Activated CD4-positive, CD25-positive, alpha-beta regulatory T cell treated with anti-CD3 and anti-CD28 coated beads, Interleukin-2, amount 50 U/mL, for 24 hours (primary cell): Measurements from ENCODE around the gene TIMM29.
A peak's percentile ranks its signal among the peaks of the same experiment; 100 is the strongest.
"Not testable (repeated sequence)": the region's sequence is repeated elsewhere in the genome, so short reads cannot be mapped to it uniquely, and the experiment has no call there.

Experiments
- ATAC-seq, 2 donors: fragments of 150-1000 bp; cut with Tn5 transposase; one replicate each; pipeline ENCODE4 v1.10.0; 2021; ENCODE audit warnings: mild to moderate bottlenecking in 1 of 2, moderate library complexity in 1 of 2

TIMM29 gene

DNA sequence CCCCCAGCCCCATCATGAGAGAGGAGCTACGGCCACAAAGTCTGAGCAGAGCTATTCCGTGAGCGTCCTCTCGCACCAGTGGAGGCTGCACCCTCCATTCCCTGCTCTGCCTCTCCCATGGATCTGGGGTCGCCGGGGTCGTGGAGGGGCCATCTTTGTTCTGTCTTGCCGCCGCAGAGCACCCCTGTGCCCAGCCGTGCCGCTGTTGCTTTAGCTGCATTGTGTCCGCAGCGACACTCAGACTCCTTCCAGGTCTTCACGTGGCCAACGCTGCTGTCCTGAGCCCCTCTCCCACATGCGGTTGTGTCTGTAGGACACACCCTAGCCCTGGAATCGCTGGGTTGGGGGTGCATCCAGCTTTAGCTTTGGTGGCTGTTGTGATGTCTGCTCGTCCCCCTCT is 16.0 kb upstream of the TIMM29 start:
- ATAC-seq: no peak

DNA sequence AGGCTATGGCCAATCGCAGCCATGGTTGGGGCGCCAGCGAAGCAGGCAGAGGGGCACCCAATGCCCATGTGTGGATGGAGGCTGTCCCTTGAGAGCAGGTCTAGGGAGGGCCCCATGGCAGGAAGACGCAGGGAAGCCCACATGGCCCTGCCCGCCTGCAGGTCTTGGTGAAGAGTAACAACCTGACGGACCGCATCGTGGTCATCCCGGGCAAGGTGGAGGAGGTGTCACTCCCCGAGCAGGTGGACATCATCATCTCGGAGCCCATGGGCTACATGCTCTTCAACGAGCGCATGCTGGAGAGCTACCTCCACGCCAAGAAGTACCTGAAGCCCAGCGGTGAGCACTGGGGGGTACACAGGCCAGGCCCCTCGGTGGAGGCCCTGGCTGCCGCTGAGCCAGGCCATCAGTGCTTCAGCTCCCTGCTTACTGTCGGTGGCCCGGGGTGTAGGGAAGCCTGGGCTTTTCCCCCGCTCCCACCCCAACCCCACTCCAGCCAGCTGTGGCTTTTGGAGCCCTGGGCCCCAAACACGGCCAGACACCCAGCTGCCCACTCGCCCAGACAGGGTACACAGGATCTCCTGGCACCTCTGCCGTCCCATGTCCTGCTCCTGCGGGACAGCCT is 14.8 kb upstream of the TIMM29 start:
- ATAC-seq: no peak

DNA sequence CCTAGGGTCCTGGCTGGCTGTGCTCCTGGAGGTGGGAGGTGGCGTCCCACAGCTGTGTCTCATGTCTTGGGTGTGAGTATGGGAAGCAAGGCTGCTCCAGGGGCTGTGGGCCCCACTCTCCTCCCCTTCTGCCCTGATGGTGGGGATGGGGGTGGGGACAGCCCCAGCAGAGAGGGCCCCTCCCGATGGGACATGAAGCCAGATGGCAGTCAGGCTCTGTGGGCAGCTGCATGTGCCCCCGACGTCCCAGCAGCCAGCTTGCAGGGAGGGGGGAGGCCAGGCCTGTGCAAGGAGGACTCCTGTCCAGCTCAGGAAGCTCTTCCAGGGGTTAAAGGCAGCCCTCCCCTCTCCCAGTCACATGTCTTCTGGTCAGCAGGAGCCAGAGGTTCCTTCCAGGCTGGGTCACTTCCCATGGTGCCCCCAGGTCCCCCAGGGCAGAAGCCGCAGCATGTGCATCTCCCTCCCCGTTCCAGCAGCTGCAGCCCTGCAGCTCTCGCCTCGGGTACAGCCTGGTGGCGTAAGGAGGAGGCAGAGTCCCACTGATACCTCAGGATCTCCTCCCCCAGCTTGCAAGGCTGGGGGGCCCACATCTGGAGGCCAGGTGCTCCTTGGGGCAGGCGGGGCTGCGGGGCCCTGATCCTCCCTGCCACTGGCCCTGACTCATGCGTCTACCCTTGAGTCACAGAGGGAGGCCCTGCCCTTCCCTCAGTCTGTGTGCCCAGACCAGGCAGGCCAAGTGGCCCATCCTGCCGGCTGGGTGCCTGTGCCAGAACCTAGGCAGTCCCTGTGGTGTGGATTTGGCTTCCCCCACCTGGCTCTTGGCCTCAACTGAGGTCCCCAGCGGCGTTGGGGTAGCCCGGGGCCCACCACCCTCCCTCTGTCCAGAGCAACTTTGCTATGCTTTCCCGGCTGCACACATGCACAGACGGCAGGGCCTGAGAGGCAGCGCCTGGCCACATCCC is 13.2 kb upstream of the TIMM29 start:
- ATAC-seq: no peak

DNA sequence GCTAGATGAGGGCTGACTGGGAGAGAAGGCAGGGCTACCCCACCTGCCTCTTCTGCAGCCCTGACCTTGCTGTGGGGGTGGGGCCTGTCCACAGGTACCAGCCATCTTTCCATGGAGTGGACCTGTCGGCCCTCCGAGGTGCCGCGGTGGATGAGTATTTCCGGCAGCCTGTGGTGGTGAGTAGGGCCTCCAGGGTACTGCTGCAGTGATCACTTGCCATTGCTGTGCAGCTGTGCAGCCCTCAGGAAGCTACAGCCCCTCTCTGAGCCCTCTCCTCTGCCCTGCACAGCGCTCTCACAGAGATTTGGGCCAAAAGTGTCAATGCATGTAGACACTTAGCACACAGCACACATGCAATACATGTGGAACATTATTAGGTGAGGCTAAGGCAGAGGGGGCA is 12.0 kb upstream of the TIMM29 start:
- ATAC-seq: no peak

DNA sequence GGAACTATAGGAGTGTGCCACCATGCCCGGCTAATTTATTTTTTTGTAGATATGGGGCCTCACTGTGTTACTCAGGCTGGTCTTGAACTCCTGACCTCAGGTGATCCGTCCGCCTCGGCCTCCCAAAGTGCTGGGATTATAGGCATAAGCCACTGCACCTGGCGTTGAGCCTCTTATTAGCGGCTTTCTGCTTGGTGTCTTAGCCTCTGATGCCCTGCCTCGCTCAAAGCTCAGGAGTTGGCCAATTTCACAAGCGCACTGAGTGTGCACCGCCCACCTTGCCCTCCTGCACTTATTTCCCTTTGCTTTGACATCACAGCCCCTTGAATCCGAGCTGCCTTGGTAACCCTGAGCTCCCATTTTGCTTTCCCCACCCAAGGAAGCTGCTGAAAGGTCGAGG is 10.3 kb upstream of the TIMM29 start:
- ATAC-seq: no peak

DNA sequence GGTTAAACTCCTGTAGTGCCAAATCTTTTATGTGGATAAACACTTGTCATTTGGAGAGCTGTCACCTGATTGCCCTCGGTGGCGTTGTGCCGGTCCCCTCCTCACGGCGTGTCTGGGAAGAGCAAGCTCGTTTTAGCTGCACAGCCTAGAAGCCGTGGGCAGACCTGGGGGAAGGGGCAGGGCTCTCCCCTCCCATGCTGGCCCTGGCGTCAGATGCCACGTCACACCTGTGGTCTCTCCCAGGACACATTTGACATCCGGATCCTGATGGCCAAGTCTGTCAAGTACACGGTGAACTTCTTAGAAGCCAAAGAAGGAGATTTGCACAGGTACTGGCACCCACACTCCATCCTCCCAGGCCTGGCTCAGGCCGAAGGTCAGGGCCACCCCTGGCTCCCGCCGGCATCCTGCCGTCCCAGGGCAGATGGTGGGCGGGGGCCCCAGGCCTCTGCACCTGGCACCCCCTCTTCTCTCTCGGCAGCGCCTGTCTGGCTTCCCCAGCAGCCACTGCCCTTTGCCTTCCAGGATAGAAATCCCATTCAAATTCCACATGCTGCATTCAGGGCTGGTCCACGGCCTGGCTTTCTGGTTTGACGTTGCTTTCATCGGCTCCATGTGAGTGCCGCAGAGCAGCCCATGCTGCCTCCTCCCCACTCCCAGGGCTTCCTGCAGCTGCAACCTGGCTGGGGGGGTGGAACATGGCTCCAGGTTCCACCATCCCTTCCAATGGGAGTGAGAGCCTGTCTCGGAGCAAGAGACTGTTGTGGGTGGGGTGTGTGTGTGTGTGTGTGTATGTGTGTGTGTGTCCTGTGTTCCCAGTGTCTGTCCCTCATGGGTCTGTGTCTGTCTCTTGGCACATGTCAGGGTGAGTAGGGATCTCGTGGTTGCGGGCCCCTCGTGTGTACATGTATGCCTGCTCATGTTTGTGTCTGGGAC is 9.0 kb upstream of the TIMM29 start:
- ATAC-seq: no peak

DNA sequence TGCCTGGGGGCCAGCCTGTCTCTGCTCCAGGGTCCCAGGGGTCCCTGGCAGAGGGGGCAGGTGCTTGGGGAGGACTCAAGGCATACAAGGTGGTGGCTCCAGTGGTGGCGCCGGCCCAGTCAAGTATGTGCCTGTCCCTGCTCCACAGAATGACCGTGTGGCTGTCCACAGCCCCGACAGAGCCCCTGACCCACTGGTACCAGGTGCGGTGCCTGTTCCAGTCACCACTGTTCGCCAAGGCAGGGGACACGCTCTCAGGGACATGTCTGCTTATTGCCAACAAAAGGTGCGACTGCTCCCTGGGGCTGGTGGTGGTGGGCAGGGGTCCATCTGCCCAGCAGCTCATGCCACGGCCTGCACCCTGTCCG is 8.3 kb upstream of the TIMM29 start:
- no peak for ATAC-seq

DNA sequence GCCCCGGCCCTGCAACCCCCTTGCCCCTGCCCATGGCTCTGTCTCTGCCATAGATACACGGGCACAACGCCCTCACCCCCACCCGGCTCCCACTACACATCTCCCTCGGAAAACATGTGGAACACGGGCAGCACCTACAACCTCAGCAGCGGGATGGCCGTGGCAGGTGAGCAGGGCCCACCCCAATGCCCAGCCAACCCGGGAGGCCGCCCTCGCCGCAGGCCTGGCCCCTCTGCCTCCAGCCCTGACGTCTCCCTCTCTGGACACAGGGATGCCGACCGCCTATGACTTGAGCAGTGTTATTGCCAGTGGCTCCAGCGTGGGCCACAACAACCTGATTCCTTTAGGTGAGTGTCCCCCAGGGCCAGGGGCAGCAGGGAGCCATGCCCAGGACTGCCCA is 7.8 kb upstream of the TIMM29 start:
- no peak for ATAC-seq

DNA sequence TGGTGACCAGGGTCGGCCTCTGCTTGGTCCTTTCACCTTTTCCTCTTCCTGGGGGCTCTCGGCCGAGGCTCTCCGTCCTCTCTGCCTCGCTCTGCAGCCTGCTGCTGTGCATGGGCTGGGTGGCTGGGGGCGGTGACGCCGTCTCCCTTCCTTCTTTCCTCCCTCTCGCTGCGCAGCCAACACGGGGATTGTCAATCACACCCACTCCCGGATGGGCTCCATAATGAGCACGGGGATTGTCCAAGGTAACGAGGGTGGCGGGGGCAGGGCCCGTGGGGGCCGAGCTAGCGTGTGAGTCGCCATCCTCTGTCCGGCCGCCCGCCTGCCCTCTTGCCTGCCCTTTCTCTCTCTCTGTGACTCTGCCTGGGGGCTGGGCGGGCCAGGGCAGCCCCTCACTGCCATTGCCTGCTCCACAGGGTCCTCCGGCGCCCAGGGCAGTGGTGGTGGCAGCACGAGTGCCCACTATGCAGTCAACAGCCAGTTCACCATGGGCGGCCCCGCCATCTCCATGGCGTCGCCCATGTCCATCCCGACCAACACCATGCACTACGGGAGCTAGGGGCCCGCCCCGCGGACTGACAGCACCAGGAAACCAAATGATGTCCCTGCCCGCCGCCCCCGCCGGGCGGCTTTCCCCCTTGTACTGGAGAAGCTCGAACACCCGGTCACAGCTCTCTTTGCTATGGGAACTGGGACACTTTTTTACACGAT is 7.3 kb upstream of the TIMM29 start:
- no peak for ATAC-seq

DNA sequence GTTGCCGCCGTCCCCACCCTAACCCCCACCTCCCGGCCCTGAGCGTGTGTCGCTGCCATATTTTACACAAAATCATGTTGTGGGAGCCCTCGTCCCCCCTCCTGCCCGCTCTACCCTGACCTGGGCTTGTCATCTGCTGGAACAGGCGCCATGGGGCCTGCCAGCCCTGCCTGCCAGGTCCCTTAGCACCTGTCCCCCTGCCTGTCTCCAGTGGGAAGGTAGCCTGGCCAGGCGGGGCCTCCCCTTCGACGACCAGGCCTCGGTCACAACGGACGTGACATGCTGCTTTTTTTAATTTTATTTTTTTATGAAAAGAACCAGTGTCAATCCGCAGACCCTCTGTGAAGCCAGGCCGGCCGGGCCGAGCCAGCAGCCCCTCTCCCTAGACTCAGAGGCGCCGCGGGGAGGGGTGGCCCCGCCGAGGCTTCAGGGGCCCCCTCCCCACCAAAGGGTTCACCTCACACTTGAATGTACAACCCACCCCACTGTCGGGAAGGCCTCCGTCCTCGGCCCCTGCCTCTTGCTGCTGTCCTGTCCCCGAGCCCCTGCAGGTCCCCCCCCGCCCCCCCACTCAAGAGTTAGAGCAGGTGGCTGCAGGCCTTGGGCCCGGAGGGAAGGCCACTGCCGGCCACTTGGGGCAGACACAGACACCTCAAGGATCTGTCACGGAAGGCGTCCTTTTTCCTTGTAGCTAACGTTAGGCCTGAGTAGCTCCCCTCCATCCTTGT is 6.5 kb upstream of the TIMM29 start:
- ATAC-seq: no peak

DNA sequence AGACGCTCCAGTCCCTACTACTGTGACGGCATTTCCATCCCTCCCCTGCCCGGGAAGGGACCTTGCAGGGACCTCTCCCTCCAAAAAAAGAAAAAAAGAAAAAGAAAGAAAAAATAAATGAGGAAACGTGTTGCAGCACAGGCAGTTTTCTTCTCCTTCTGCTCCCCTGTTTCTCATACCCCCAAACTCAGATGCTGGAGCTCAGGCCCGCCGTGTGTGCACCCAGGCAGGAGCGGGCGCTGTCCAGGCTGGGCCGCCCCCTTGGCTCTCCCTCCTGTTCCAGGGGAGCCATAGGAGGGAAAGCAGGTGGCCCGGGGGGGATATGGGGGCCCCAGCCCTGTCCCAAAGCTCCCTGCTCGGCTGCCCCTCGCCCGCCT is 6.0 kb upstream of the TIMM29 start:
- no peak for ATAC-seq

DNA sequence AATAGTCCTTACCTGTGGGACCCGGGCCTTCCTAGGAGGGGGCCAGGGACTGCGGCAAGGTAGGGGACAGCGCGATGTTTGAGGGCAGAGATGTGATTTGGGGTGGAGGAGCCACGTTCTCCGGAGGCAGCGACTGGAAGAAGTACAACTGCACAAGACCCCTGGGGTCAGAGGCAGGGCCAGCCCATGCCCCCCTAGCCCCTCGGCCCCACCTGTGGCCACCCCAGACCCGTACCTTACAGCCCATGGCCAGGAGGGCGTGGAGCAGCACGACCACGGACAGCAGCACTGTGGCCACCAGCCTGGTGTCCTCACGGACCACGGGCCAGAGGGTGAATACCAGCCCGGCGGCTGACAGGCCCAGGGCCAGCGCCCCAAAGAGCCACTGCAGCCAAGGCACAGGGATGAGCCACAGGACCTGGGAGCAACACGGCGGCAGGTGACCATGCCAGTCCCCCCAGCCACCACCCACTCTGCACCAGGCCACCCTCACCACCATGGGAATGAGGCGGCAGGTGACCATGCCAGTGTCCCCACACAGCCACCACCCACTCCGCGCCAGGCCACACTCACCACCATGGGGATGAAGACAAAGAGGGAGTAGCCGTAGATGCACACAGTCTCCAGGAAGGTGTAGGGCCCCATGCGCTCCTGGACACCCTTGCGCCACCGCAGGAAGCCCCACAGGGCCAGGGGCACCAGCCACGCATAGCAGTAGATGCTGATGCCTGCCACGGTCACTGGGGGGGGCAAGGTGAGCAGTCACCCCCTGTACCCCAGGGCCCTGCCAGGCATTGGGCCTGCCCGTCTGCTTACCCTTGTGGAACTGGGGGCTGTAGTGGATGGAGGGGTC is 5.1 kb upstream of the TIMM29 start:
- no peak for ATAC-seq

DNA sequence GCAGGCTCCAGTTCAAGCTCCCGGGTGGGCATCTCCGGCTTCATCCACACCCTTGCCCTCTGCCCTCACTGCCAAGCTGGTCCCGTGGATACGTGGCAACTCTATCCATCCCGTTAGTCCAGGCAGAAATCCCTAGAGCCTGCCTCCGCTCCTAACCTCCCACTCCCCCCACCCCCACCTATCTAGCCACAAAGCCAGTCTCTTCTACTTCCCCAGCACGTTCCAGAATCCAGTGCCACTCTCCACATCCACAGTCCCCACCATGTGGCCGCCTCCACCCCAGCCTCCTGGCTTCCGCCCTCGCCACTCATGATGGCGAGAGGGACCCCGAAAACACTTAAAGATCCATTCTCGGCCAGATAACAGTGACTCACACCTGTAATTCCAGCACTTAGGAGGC is 4.0 kb upstream of the TIMM29 start:
- no peak for ATAC-seq

DNA sequence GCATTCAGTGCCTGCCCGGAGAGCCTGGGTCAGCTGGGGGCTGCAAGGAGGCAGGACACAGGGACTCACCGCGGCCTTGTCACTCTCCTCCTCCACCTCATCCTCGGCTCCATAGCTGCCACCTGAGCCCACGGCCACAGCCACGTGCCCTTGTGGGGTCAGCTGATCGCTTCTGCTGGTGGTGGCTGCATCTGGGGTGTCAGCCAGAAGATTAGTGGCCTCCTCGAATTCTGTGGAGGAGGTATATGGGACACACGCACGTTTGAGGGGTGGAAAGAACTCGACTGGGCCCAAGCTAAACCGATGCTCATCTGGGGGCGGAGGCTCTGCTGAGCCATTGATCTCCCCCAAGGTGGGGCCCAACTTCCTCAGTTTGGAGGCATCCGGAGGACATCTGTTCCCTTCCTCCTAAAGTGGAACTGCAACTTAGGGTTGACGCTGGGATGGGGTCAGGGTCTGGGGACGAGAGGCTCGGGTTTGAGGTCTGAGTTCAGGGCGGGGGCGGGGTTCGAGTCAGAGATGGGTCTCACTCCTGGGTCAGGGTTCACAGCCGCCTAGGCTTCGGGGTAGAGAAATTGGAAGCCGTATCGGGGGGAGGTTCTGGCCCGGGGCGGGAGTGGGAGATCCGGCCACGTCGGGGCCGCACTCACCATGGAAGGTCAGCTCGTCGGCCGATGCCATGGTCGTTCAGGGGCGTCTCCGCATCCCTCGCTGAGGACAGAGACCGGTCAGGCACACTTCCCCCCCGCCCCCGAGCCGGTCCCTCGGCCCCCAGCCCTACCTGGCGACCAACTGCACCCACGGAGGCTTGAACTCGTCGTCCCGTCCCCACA is 665 bp upstream of the TIMM29 start:
- peak in 1 of 2 donors; percentile 2 for ATAC-seq

DNA sequence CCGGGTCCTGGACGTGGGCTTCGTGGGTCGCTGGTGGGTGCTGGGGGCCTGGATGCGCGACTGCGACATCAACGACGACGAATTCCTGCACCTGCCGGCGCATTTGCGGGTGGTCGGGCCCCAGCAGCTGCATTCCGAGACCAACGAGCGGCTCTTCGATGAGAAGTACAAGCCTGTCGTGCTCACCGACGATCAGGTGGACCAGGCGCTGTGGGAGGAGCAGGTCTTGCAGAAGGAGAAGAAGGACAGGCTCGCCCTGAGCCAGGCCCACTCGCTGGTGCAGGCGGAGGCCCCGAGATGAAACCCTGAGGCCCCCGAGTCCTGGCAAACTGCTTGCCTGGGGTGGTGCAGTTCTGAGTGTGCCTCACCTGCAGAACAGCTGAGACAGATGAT is 787 bp downstream of the TIMM29 start:
- ATAC-seq: no peak

DNA sequence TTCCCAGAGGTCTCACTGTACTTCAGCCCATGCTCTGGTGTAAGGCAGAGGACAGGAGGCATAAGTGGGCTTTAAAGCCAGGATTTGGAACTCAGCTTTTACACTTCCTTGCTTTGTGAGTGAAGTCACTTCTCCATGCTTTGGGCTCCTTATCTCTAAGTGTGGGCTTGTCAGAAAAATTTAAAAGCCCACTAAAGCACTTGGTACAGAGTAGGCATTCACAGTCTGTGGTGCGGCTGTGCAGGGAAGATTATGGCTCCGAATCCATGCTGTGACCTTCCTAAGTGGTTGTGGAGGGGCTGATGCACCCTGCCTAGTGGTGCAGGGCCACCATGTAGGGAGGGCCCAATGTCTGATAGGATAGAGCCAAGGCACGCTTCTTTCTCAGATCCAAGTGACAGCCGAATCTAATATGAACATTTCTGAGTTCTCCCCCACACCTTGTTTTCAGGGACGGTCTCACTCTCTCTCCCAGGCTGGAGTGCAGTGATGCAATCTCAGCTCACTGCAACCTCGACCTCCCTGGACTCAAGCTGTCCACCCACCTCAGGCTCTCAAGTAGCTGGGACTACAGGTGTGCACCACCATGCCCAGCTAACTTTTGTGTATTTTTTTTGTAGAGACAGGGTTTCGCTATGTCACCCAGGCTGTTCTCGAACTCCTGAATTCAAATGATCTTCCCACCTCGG is 6.9 kb downstream of the TIMM29 start:
- ATAC-seq: no peak

DNA sequence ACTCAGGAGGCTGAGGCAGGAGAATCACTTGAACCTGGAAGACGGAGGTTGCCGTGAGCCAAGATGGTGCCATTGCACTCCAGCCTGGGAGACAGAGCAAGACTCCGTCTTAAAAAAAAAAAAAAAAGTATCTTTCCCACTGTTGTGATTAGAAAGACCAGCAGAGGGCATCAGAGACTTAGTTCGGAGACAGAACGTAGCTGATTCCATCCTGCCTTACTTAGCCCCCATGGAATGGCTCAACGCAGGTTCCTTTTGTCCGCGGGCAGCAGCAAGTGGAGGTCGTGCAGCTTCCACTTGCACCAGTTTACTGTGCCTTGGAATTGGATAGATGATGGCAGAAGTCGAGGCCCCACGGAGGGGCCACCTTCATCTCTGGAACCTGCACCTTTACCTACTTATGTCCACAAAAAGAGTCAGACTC is 8.1 kb downstream of the TIMM29 start:
- peak; percentile 56 to 73 for ATAC-seq

DNA sequence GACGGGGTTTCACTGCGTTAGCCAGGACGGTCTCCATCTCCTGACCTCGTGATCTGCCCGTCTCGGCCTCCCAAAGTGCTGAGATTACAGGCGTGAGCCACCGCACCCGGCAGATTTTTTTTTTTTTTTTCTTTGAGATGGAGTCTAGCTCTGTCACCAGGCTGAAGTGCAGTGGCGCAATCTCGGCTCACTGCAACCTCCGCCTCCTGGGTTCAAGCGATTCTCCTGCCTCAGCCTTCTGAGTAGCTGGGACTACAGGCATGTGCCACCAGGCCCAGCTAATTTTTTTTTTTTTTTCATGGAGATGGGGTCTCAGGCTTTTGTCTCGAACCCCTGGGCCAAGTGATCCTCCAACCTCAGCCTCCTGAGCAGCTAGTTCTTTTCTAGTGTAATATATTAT is 13.0 kb downstream of the TIMM29 start:
- ATAC-seq: not testable (repeated sequence)

DNA sequence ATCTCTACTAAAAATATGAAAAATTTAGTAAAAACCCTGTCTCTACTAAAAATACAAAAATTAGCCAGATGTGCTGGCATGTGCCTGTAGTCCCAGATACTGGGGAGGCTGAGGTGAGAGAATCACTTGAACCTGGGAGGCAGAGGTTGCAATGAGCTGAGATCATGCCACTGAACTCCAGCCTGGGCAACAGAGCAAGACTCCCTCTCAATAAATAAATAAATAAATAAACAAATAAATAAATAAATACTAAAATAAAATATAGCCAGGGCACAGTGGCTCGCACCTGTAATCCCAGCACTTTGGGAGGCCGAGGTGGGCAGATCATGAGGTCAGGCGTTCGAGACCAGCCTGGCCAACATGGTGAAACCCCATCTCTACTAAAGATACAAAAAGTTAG is 14.8 kb downstream of the TIMM29 start:
- not testable (repeated sequence) for ATAC-seq
